DMS53 treated with DMSO at 0.1 percent for 48 hours (cell line): ENCODE data around the gene B4GALT3.

ENCODE experiments used
- DNase-seq: peaks from one replicate; lab custom pipeline; 2025; ENCODE audit not compliant: unreplicated experiment; lab: John Stamatoyannopoulos, UW

The B4GALT3 gene

DNA sequence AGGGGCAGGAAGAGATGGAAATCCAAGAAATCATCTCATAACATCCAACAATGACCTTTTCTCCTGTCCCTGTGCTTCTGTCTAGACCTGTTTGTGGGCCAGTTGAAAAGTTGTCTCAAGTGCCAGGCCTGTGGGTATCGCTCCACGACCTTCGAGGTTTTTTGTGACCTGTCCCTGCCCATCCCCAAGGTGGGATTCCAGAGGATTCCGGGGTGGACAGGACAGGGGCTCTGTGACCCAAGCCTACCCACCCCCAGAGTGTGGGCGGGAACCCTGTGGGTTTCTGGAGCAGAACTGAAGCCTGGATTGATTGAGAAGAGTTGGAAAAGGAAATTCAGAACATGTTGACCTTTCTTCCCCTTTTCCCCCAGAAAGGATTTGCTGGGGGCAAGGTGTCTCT, 13.5 kb downstream of the B4GALT3 start:
- DNase-seq, result no peak

DNA sequence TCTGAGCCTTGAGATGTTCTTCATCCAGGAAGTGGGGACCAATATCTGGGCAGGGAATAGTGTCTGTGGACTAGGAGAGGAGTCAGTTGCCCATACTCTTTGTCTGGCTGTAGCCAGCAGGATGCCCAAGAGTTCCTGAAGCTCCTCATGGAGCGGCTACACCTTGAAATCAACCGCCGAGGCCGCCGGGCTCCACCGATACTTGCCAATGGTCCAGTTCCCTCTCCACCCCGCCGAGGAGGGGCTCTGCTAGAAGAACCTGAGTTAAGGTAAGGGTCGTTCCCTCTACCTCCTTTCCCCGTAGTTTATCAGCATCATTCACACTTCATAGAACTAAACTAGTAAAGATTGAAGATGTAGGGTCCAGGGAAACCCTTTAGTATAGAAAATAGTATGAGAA, 14.5 kb downstream of the B4GALT3 start:
- no peak for DNase-seq

DNA sequence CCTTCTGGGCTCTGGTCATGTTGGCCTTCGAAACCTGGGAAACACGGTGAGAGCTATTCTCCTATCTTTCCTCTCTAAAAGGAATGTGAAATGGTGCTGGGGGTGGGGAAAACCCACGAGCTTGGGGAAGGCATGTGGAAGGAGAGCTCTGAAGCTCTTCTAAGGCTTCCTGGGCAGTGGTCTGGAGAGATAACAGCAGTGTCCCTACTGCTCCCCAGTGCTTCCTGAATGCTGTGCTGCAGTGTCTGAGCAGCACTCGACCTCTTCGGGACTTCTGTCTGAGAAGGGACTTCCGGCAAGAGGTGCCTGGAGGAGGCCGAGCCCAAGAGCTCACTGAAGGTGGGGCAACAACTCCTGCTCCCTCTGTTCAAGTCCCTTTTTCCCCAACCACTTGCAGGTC, 15.3 kb downstream of the B4GALT3 start:
- DNase-seq, result no peak

DNA sequence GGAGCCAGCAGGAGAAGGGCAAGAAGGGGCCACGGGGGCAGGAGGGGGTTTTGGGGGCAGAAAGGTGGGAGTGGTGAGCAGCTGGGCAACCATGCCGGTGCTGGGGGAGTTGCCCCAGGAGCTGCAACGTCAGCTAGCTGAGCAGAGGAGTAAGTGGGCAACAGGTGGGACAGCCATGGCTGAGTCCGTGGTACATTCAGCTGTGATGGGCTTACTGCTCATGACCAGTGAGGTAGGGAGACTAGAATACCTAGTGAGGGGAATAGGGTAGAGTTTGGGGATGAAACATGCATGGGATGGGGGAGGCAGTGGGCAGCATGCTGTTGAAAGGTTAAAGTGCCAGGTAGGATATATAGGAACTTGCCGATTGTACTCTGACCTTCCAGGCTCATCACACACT, 15.7 kb downstream of the B4GALT3 start:
- DNase-seq, result no peak

DNA sequence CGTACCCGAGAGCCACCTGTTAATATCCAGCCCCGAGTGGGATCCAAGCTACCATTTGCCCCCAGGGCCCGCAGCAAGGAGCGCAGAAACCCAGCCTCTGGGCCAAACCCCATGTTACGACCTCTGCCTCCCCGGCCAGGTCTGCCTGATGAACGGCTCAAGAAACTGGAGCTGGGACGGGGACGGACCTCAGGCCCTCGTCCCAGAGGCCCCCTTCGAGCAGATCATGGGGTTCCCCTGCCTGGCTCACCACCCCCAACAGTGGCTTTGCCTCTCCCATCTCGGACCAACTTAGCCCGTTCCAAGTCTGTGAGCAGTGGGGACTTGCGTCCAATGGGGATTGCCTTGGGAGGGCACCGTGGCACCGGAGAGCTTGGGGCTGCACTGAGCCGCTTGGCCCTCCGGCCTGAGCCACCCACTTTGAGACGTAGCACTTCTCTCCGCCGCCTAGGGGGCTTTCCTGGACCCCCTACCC, 16.6 kb downstream of the B4GALT3 start:
- no peak for DNase-seq

DNA sequence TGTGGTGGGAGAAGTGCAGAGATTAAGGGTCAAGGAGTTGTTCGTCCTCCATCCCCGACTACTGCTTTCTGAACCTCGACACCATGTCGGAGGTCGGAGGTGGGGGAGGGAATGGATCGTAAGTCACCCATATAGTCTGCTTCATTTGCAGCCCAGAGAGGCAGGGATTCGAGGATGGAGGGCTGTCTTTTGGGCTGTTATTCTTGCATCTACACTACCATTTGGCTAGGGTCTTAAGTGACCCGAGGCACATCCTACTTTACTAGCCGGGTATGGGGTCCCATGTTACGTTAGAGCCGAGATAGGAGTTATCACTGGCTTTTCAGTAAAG, 17.4 kb downstream of the B4GALT3 start:
- DNase-seq, result no peak

DNA sequence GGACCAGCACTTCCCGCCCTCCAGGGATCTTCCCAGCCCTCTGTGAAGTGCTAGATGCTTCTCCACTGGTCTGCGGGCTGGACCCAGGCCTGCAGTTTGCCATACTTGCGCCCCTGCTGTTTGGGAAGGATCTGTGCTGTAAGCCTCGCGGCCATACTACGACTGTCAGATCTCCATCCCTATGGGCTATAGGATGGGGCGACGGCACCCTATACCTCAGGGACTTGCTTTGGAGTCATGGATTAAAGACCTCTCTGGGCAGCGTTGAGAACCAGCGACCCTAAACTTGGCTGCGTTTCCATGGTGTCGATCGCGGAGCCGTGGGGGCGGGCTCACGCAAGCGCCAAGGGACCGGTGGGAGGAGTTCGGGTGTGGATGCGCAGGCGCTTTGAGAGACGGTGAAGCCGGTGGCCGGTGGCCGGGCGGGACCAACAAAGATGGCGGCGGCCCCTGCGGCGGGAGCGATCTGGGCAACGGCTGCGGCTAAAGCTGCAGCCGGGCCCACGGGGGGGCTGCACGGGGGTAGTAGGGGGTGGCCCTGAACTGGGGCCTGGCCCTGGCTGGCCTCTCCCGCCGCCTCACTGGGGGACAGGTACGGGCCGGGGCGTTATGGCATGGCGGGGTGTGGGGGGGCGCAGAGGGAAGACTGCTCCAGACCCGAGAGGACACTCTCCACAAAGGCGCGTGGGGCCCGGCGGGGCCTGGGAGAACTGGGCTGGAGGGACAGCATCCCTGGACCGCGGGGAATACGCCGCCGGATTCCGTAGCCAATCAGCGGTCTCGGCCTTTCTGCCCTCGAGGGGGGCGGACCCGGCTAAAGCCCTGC, 18.0 kb downstream of the B4GALT3 start, which contains the start of gene USP21:
TSS of gene USP21 (plus strand) at position 414 of the 826 bp plus-strand sequence. CDS start 1,141 bp downstream, outside the sequence.
- peak; percentile 80 for DNase-seq

DNA sequence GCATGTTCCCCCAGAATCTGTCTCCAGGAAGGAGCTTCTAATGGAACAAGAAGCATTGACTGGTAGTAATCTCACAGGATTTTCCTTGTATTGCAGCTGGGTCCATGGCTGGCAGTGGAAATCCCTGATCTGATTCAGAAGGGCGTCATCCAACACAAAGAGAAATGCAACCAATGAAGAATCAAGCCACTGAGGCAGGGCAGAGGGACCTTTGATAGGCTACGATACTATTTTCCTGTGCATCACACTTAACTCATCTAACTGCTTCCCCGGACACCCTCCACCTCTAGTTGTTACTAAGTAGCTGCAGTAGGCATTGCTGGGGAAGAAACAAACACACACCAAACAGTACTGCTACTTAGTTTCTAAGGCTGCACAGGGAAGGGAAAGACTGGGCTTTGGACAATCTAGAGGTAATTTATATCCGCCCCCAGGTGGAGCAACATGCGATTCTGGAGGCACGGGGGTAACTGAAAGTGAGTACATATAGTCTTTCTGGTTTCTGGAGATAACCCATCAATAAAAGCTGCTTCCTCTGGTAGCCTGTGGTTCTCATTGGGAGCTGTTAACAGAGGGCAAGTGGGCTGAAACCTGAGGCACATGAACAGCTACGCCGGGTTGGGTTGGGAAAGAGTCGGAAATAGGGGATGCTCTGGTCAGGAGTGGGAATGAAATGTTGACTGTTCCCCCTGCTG, 18.8 kb downstream of the B4GALT3 start:
- no peak for DNase-seq

DNA sequence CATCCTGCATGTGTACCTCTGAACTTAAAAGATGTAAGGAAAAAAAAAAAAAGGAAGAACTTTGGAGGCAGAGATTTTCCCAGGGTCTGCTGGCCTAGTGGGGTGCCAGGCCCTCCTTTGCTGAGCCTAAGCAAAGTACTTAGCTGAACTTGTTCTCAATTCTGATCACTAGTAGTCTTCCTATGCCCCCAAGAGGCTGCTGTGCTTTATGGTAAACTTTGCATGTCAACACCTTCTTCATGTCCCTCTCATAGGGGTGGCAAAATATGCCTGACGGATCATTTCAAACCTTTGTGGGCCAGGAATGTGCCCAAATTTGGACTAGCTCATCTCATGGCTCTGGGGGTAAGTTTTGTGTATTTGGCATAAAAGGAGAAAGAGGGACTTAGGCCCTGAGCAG, 19.4 kb downstream of the B4GALT3 start:
- DNase-seq, result no peak

DNA sequence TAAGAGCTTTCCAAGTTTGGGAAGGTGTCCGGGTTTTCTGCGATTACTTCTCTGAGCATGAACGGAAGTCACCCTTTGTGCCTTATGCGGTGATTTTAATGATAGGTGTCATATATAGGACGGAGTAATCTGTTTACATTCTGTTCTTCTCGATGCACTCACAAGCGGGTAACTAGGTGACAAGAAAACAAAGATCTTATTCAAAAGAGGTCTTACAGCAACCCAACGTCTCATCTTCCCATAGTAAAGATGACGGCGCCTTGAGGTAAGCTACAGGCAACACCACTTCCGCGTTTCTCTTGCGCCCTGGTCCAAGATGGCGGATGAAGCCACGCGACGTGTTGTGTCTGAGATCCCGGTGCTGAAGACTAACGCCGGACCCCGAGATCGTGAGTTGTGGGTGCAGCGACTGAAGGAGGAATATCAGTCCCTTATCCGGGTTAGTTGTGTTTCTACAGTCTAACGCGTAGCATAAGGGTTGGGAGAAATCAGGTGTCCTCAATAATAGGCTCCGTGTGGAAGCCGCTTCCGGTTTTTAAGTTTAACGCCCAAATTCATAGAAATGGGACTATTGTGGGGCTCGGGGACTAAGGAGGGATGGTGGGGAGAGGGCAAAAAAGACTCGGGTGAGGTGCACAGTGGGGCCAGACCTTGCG, 23.5 kb downstream of the B4GALT3 start, which contains the start of gene UFC1:
TSS of gene UFC1 (plus strand) at position 297 of the 656 bp plus-strand sequence. CDS start at position 317, 20 bp downstream.
- DNase-seq, result peak; percentile 77

DNA sequence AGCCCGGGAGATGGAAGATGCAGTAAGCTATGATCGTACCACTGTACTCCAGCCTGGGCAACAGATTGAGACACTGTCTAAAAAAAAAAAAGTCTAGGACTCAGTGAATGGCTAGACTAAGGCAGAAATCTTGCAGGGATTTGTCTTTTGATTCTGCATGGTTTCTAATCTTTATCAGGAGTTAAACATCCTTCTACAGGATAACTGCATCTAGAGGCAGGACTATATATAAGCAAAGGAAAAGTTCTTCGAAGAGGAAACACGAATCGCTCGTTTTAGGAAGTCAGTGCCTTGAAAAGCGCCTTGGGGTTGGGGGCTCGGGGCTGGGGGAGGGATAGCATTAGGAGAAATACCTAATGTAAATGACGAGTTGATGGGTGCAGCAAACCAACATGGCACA, 24.1 kb downstream of the B4GALT3 start:
- no peak for DNase-seq

DNA sequence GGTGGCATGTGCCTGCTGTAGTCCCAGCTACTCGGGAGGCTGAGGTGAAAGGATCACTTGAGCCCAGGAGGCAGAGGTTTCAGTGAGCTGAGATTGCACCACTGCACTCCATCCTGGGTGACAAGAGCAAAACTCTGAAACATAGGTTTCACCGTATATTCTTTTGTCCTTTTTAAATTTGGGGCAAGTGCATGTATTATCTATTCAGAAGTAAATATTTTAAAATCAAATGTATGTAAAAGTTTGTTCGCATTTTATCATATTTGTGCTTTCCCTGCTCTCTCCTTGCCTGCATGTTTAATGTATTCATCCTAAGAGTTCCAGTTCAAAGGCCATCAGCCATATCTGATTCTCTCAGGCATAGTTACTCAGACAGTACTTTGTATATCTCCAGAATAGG, 31.5 kb downstream of the B4GALT3 start:
- no peak for DNase-seq

DNA sequence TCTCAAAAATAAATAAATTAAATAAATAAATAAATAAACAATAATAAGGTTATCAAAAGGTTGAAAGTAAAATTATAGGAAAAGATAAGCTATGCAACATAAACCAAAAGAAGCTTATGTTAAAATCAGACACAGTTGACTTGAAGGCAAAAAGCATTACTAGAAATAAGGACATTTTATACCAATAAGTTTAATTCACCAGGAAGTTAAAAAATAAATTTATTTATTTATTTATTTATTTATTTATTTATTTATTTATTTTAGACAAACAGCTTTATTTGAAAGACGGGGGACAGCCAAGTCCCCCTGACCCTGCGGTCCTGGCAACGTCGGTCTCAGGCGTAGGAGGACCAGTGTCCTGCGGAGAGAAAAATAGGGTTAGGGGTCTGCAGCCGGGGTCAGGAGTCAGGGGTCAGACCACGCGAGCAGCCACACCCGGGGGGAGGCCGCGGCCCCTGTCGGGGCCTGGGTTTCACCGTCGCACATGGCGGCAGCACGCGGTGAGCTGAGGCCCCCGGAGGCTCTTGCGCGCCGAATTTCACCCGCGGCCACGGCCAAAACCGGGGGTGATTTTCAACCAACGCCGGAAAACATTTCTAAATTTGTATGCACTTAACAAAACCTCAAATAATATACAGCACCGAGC, 36.4 kb downstream of the B4GALT3 start:
- DNase-seq, result no peak

DNA sequence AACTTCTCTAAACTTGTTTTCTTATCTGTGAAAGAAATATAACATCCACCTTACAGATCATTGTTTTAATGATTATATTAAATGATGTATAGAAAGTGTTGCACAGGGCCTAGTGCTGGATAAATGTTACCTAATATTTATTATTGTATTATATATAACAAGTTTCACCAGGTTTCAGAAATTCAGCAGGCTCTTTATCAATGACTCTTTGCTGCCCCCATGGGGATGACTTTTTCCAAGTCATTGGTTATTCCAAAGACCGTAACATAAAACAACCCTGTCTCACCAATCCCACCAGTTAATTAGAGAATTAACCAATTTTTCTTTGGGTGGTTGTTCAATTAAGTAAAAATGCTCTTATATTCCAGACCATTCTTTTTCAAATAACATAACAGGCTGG, 37.5 kb downstream of the B4GALT3 start:
- peak; percentile 22 for DNase-seq

DNA sequence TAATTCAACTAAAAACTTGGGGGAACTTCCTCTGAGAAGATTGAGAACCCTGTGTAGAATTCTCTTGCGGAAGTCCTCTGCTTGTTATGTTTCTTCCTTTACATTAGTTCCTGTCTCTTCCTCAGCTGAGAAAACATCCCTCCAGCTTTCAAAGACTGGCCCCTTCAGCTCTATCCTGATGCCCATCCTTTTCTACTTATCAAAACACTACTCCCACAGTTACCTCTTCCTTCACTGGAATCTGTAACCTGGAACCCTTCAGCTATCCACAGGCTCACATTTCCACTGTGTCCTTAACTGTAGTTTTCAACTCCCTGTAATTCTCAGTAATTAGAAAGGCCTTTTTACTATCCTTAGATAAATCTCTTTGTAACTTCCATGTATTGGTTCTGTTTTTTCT, 38.9 kb downstream of the B4GALT3 start:
- DNase-seq, result no peak

DNA sequence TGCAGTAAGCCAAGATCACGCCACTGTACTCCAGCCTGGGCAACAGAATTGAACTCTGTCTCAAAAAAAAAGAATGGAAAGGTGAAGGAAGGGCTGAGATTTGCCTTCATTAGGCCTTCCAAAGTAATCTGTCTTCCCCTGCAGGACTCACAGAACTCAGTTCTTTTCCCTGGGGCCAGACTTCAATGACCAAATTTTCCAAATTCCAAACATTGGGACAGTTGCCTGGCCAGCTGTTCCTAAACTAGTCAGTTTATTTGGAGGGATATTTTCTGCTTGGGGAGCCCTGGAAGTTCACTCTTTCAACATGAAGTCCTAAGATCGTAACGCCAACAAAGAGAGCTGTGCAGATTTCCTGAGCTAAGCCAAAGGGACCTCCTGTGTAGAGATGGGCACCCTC, 39.4 kb downstream of the B4GALT3 start:
- no peak for DNase-seq

DNA sequence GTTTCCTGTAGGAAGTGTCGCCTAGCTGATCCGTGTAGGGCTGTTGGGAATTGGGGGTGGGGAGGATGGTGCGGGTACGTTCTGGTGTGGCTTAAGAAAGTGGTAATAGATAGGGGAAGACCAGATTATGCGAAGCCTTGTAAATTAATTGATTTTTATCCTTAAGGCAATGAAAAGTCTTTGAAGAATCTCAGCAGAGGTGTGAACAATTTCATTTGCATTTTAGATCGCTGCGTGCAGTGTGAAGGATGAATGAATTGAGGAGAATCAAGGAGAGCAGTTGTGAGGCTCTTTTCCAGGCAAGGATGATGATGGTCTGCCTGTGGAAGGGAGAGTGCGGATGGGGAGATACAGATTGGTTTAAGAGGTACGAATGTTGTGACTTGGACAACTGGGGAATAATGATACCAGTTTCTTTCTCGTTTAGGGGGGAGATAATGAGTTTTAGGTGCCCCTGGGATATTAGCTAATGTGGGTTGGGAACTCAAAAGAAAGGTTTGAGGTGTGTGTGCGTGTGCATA, 44.0 kb downstream of the B4GALT3 start:
- DNase-seq, result no peak

DNA sequence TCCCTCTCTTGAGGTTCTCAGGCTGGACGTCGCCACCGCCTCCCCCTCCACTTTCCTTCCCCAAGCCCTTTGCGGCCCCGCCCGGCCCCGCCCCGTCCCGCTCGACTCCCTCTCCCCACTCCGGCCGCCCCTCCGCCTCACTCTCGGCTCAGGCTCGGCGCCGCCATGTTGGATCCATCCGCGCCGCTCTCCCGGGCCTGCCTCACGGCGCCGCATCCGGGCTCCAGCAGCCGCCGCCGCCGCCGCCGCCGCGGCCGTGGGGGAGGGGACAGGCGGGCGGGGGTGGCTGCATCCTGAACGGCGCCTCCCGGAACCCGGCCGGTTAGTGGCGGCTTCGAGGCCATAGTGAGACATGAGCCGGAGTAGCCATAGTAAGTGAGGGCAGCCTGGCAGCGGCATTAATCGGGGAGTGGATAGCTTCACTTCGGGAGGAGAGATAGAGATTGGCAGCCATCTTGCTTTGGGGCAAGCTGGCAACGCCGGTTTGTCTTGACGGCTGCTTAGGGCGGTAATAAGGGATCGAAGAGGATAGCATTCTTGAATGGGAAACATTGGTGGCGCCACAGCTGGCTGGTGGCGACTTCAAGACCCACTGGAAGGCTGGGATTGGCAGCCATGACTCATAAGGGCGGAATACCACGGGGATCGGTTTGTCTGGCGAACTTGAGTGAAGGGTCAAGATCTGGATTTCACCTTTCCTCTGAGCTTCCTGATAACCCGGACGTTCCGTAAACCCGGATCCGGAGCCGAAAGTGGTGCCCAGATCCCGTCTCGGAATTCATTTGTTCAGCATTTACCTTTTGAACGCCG, 44.7 kb downstream of the B4GALT3 start, which contains the start of gene DEDD:
TSS of gene DEDD (minus strand) at position 258 of the 810 bp plus-strand sequence. CDS start 8,205 bp downstream, outside the sequence.
- DNase-seq, result peak; percentile 96

DNA sequence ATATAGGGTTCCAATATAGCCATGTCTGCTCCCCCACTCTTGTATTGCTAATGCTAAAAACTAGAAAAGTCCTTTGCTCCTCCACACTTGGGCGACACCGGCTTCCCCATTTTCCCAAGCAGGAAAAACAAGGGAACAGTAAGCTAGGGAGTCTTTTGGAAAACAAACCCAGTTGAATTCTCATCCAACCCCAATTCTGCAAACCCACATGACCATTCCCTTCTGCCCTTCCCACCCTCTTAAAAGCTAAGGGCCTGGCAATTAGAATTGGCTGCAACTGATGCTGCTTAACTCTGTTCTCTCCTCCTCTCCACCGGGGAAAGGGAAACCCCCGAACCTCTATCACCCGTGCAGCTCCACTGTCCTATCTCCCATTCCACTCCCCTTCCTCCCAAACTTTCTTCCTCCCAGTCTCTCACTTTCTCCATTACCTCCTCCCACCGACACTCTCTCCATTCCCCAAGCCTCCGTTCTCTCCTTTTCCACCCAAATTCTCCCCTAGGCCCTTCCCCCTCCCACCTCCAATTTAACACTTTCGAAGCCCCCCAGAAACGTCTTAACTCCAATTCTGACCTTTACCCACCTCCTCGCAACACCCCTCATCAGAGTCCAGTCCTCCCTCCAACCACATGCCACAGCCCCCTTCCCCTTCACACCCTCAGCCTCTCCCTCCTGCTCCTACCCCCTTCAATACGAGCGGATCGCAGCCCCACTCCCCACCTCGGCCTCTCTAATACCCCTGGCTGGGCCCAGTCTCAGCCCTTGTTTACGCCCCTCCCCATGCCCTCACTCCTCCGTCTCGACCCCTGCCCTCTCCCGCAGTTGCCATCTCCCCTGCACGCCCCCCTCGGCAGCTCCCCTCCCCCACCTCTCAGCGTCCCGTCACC, 45.5 kb downstream of the B4GALT3 start:
- DNase-seq, result no peak
